GM12892 (cell line): Measurements from ENCODE around the gene L3MBTL1.

Source experiments
- POLR2A ChIP-seq: IDR thresholded peaks from 2 replicates; pipeline ENCODE4 v1.6.1; 2011; ENCODE audit warnings: low read depth, low read length, control low read depth
- POLR2AphosphoS5 ChIP-seq: IDR thresholded peaks from 2 replicates; pipeline ENCODE4 v1.6.1; 2011; ENCODE audit warnings: low read depth, low read length, control low read depth
- TAF1 ChIP-seq: IDR thresholded peaks from 2 replicates; pipeline ENCODE4 v1.6.1; 2011; ENCODE audit warnings: low read depth, mild to moderate bottlenecking, control low read depth, low read length, borderline replicate concordance

- no peak for TF ChIP-seq POLR2AphosphoS5
- TF ChIP-seq TAF1, result no peak
- no peak for TF ChIP-seq POLR2A
These were observed 56.5 kb downstream of the L3MBTL1 start for GRCh38 chr20:43563991-43564390.
